Measurements from ENCODE around the gene ATP1A4. TPM values are rescaled to one million over a fixed set of nuclear protein-coding genes. Genes with fewer than 3 reads are reported as not detected.

The ATP1A4 gene
- total and polyA plus RNA-seq, 2 donors from 2014 or later: 0.19 TPM; not detected in 1

GRCh38 chr1:160166166-160166868, 14.9 kb downstream of the ATP1A4 start:
- intact Hi-C loops (cut with DNase I): no loop called here
- no peak for TF ChIP-seq CTCF (IDR thresholded peaks at IDR 0.05; ENCODE audit: borderline replicate concordance, extremely low read depth, insufficient read depth)
- H3K27ac ChIP-seq (ENCODE audit: low read depth in 2 of 2, low read length in 2 of 2): no peak overlapping the region
- DNase-seq (no peak), FAIRE-seq (no peak)
- no peaks in the 10 kb centered on the region for H3K27me3 ChIP-seq (ENCODE audit: control insufficient read depth, insufficient read depth, low read length)
- H3K36me3 ChIP-seq (ENCODE audit: control insufficient read depth in 2 of 3, insufficient read depth in 3 of 3, low read length in 3 of 3): no peaks in the 10 kb centered on the region
- no peaks in the 10 kb centered on the region for H3K9me3 ChIP-seq (ENCODE audit: control insufficient read depth in 2 of 3, insufficient read depth in 1 of 3, low read length in 3 of 3)
- no peak overlapping the region for H3K9ac ChIP-seq (ENCODE audit: low read length in 3 of 3)
- peaks cover 0 to 2% (median 0%) of the 10 kb centered on the region in 3 donors for H3K4me1 ChIP-seq (ENCODE audit: control insufficient read depth in 2 of 3, insufficient read depth in 2 of 3, low read depth in 1 of 3, low read length in 3 of 3)
- no peak overlapping the region for H3K4me3 ChIP-seq (ENCODE audit: low read length in 3 of 3)

- H3K4me1 ChIP-seq (ENCODE audit: control insufficient read depth in 2 of 3, insufficient read depth in 2 of 3, low read depth in 1 of 3, low read length in 3 of 3): peaks cover 0 to 2% (median 0%) of the 10 kb centered on the region in 3 donors
- no peak overlapping the region for H3K27ac ChIP-seq (ENCODE audit: low read depth in 2 of 2, low read length in 2 of 2)
- no peaks in the 10 kb centered on the region for H3K36me3 ChIP-seq (ENCODE audit: control insufficient read depth in 2 of 3, insufficient read depth in 3 of 3, low read length in 3 of 3)
- H3K4me3 ChIP-seq (ENCODE audit: low read length in 3 of 3): no peak overlapping the region
- FAIRE-seq: no peak
- intact Hi-C loops (cut with DNase I): no loop called here
- H3K9ac ChIP-seq (ENCODE audit: low read length in 3 of 3): no peak overlapping the region
- DNase-seq: no peak
- TF ChIP-seq CTCF (IDR thresholded peaks at IDR 0.05; ENCODE audit: borderline replicate concordance, extremely low read depth, insufficient read depth): no peak
- no peaks in the 10 kb centered on the region for H3K27me3 ChIP-seq (ENCODE audit: control insufficient read depth, insufficient read depth, low read length)
- H3K9me3 ChIP-seq (ENCODE audit: control insufficient read depth in 2 of 3, insufficient read depth in 1 of 3, low read length in 3 of 3): no peaks in the 10 kb centered on the region
These were observed 15.7 kb downstream of the ATP1A4 start for GRCh38 chr1:160167056-160167455.

- no peak overlapping the region for H3K9ac ChIP-seq (ENCODE audit: low read length in 3 of 3)
- TF ChIP-seq CTCF (IDR thresholded peaks at IDR 0.05; ENCODE audit: borderline replicate concordance, extremely low read depth, insufficient read depth): no peak
- intact Hi-C loops (cut with DNase I): no loop called here
These were observed 16.2 kb downstream of the ATP1A4 start for GRCh38 chr1:160167580-160167979.

More at GRCh38 chr1:160167580-160167979, 16.2 kb downstream of the ATP1A4 start:
- FAIRE-seq (no peak), DNase-seq (peak in 2 of 5 donors; percentile 22 to 24)
- Histone ChIP-seq H3K27me3 (ENCODE audit: control insufficient read depth, insufficient read depth, low read length) (no peaks in the 10 kb centered on the region), H3K27ac (ENCODE audit: low read depth in 2 of 2, low read length in 2 of 2) (no peak overlapping the region), H3K4me1 (ENCODE audit: control insufficient read depth in 2 of 3, insufficient read depth in 2 of 3, low read depth in 1 of 3, low read length in 3 of 3) (peaks cover 0 to 2% (median 0%) of the 10 kb centered on the region in 3 donors), H3K4me3 (ENCODE audit: low read length in 3 of 3) (no peak overlapping the region), H3K9me3 (ENCODE audit: control insufficient read depth in 2 of 3, insufficient read depth in 1 of 3, low read length in 3 of 3) (no peaks in the 10 kb centered on the region), H3K36me3 (ENCODE audit: control insufficient read depth in 2 of 3, insufficient read depth in 3 of 3, low read length in 3 of 3) (no peaks in the 10 kb centered on the region)
